A673 (cell line): ENCODE data around the gene ZNF786. TPM values are rescaled to one million over a fixed set of nuclear protein-coding genes. Genes with fewer than 3 reads are reported as not detected.

Experiments
- BruUV-seq: library from RNA; stranded (reverse); fragments of 400-500 nt; replicated peaks from 2 replicates; lab custom pipeline; 2021; lab: Mats Ljungman, UMichigan
- CTCF ChIA-PET: fragments of 300-600 bp; sonication (Branson Sonifier 250); formaldehyde crosslinking; loops from one replicate; lab custom pipeline; 2022; ENCODE audit warnings: antibody characterized with exemption; lab: Charles Lee
- POLR2A ChIA-PET: fragments of 300-600 bp; sonication (Branson Sonifier 250); formaldehyde crosslinking; loops from one replicate; lab custom pipeline; 2022; ENCODE audit warnings: antibody characterized with exemption; ENCODE audit not compliant: low non-redundant PET; lab: Charles Lee
- DNase-seq: peaks from one replicate; pipeline ENCODE4 v3.0.0-alpha.2; 2015; ENCODE audit warnings: low spot score
- H3K27ac ChIP-seq: fragments of 200-600 bp; sonication (generic); 2 replicates; pipeline ENCODE4 v1.5.1; 2016; ENCODE audit warnings: mixed run types, low read depth, mild to moderate bottlenecking, mixed read lengths, antibody characterized with exemption, low read length; ENCODE audit not compliant: poor library complexity, severe bottlenecking
- H3K27me3 ChIP-seq: fragments of 200-600 bp; sonication (generic); replicated peaks from 2 replicates; pipeline ENCODE4 v1.6.1; 2017; ENCODE audit warnings: mixed run types, low read depth, mild to moderate bottlenecking, mixed read lengths, antibody characterized with exemption, low read length; ENCODE audit not compliant: insufficient read depth, poor library complexity
- H3K36me3 ChIP-seq: fragments of 200-600 bp; sonication (generic); 2 replicates; pipeline ENCODE4 v1.6.1; 2016; ENCODE audit warnings: mixed run types, mild to moderate bottlenecking, mixed read lengths, antibody characterized with exemption, low read length; ENCODE audit not compliant: insufficient read depth, poor library complexity, severe bottlenecking
- H3K4me1 ChIP-seq: fragments of 200-600 bp; sonication (generic); 2 replicates; pipeline ENCODE4 v1.6.1; 2017; ENCODE audit warnings: mixed run types, mild to moderate bottlenecking, mixed read lengths, antibody characterized with exemption, low read length; ENCODE audit not compliant: insufficient read depth, poor library complexity, severe bottlenecking
- H3K4me3 ChIP-seq: fragments of 200-600 bp; sonication (generic); 2 replicates; pipeline ENCODE4 v1.5.1; 2016; ENCODE audit warnings: low read depth, mixed run types, mild to moderate bottlenecking, mixed read lengths, low read length; ENCODE audit not compliant: poor library complexity, severe bottlenecking
- H3K9me3 ChIP-seq: fragments of 200-600 bp; sonication (generic); 2 replicates; pipeline ENCODE4 v1.6.1; 2016; ENCODE audit warnings: mixed run types, low read depth, mild to moderate bottlenecking, mixed read lengths, antibody characterized with exemption, low read length; ENCODE audit not compliant: poor library complexity, severe bottlenecking
- EZH2 ChIP-seq: fragments of 200-600 bp; sonication (generic); IDR thresholded peaks from 2 replicates; pipeline ENCODE4 v1.6.1; 2017; ENCODE audit warnings: borderline replicate concordance, low read depth, mild to moderate bottlenecking, mixed read lengths, antibody characterized with exemption, low read length; ENCODE audit not compliant: poor library complexity, severe bottlenecking
- intact Hi-C: fragments of 100-400 bp; cut with micrococcal nuclease; formaldehyde crosslinking; loops from one replicate; pipeline ENCODE4 v1.10.0; 2022; ENCODE audit not compliant: unreplicated experiment
- total RNA-seq: library from RNA; stranded (reverse); gene quantifications from 2 replicates; pipeline ENCODE4 v1.2.3, GENCODE V29; 2021
- TF ChIP-seq, protein P1 (sequence below): fragments of 300-800, 200-600 bp; sonication (generic); conservative IDR thresholded peaks from 2 replicates; pipeline ENCODE4 v1.5.1; 2017; ENCODE audit warnings: low read depth, mild to moderate bottlenecking, antibody characterized with exemption, low read length, moderate library complexity, mixed read lengths

ZNF786 gene
- total RNA-seq, 1 experiment from 2014 or later = 9.8 TPM

DNA sequence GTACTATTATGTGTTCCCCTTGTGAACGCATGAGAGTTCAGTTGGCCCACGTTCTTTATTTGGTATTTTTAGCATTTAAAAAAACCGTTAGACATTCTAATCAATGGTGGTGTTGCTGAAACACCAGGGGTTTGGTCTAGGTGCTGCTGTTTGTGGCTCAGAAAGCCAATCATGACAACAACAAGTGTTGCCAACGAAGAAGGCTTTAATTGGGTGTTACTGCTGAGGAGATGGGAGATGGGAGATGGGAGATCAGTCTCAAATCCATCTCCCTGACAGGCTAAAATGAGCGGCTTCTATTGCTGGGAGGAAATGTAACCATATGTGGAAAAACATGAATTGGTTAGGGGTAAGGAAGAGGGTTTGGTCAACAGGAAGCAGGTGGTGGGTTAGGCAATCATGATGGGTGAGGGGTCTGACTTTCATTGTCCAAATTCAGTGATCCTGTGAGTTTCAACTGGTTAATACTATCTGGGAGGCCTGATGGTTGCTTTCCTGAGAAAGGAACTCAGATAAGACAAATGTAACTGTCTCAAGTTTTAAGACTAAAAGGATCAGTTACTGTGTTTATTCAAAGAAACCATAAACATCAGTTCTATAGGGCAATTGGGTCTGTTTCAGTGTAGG lies 40.2 kb upstream of the ZNF786 start:
- peaks cover 26% of the 10 kb centered on the region for H3K36me3 ChIP-seq
- POLR2A ChIA-PET = no interaction called here
- H3K4me3 ChIP-seq = no peak overlapping the region
- H3K4me1 ChIP-seq = peaks cover 7% of the 10 kb centered on the region
- TF ChIP-seq, protein P1, sequence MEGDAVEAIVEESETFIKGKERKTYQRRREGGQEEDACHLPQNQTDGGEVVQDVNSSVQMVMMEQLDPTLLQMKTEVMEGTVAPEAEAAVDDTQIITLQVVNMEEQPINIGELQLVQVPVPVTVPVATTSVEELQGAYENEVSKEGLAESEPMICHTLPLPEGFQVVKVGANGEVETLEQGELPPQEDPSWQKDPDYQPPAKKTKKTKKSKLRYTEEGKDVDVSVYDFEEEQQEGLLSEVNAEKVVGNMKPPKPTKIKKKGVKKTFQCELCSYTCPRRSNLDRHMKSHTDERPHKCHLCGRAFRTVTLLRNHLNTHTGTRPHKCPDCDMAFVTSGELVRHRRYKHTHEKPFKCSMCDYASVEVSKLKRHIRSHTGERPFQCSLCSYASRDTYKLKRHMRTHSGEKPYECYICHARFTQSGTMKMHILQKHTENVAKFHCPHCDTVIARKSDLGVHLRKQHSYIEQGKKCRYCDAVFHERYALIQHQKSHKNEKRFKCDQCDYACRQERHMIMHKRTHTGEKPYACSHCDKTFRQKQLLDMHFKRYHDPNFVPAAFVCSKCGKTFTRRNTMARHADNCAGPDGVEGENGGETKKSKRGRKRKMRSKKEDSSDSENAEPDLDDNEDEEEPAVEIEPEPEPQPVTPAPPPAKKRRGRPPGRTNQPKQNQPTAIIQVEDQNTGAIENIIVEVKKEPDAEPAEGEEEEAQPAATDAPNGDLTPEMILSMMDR = no peak
- no peak for TF ChIP-seq EZH2
- H3K9me3 ChIP-seq = peaks cover 11% of the 10 kb centered on the region
- DNase-seq = no peak
- H3K27ac ChIP-seq = no peak overlapping the region
- TSS peak; percentile 26 for BruUV-seq
- CTCF ChIA-PET = no interaction called here
- no peaks in the 10 kb centered on the region for H3K27me3 ChIP-seq
- intact Hi-C loops = no loop called here

DNA sequence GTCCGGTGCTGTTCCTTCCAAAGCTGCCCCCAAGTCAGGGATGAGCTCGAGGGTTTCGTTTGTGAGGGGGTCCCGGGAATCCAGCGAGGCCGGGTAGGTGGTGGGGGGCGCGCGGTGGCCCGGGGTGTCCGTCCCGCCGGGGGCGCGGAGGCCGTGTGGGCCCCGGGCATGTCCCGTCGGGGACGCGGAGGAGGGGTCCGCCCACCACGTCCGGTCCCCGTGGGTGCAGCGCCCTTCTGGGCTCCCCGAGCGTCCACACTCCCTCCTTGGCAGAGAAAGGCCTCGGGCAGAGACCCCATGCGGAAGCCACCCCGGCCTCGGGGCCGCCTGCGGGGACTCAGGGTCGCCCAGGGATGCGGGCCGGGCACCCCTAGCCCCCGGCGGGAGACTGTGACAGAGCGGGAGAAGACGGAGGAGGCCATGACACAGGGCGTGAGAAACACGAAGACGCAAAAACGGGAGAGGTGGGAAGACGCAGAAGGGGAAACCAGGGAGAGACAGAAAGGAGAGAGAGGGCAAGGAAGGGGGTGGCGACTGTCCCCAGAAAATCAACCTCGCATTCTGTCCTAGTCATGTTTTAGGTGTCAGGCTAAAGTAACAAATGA lies 36.2 kb upstream of the ZNF786 start:
- intact Hi-C loops = loop anchor here (1.0 kb wide), 1 partner anchor 21 kb away; the partner anchor contains the start of gene ZNF398
- Histone ChIP-seq H3K27me3 (no peaks in the 10 kb centered on the region), H3K4me1 (peaks cover 7% of the 10 kb centered on the region), H3K9me3 (peaks cover 11% of the 10 kb centered on the region), H3K27ac (peak overlapping the region; percentile 93), H3K36me3 (peaks cover 24% of the 10 kb centered on the region), H3K4me3 (peak overlapping the region; percentile 95)
- ChIA-PET CTCF (interaction anchor here (0.5 kb wide), 1 partner anchor 10 kb away, joined by 3 read pairs; no protein-coding TSS in a partner anchor), POLR2A (no interaction called here)
- no TSS peak for BruUV-seq
- no peak for TF ChIP-seq EZH2
- TF ChIP-seq, protein P1 = no peak
- peak; percentile 66 for DNase-seq

DNA sequence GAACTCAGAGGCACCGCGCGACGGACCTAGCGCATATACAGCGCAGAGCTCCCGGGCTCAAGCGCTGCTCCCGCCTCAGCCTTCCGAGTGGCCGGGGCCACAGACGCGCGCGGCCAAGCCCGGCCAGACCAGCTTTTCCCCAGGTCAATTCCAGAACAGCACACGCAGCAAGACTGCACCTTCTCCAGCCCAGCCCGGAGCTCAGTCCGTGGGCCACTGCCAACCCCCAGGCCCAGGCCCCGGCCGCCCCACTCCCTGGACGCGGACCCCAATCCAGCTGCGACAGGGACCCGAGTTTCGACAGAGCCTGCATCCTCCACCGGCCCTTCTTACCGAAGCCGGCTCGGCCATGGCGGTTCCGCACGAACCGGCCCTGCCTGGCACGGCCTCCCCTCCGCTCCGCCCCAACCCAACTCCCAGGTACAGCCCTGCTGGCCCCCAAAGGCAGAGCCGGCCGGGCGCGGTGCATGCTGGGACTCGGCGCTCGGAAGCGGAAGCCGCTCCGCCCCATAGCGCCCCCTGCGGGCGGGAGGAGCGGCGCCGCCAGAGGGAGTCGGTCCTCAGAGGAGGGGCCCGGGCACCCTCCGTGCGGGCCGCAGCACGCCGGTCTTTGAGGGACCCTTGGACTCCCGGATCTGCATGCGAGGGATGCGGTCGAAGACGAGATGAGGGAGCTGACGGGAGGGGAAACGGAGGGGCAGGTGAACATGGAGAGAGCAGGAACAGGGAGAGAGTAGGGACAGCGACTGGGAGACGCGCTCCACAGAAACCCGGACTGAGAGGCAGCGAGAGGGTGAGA lies 35.5 kb upstream of the ZNF786 start, which contains the start of gene ZNF425:
TSS of gene ZNF425 (minus strand) at position 462 of the 799 bp plus-strand sequence. CDS start at position 351, 111 bp downstream.
- Histone ChIP-seq H3K36me3 (peaks cover 17% of the 10 kb centered on the region), H3K4me1 (peaks cover 7% of the 10 kb centered on the region), H3K27me3 (no peaks in the 10 kb centered on the region), H3K27ac (peak within 1 kb of the TSS; percentile 93), H3K9me3 (peaks cover 9% of the 10 kb centered on the region), H3K4me3 (peak within 1 kb of the TSS; percentile 95)
- no peak for TF ChIP-seq EZH2
- TF ChIP-seq, protein P1 = peak; percentile 98
- peak; percentile 95 for DNase-seq
- CTCF ChIA-PET = interaction anchor here (0.5 to 0.9 kb wide), 2 partner anchors 9 to 21 kb away, joined by 3 to 5 read pairs; partner anchors contain the start of gene ZNF398
- intact Hi-C loops = loop anchor here (1.0 kb wide), 1 partner anchor 21 kb away; the partner anchor contains the start of gene ZNF398
- POLR2A ChIA-PET = no interaction called here
- no TSS peak for BruUV-seq
